Loucy (cell line): ENCODE results near the gene SH3RF3.

Source experiments
- CTCF ChIP-seq: fragments of 200-600 bp; sonication (generic); conservative IDR thresholded peaks from 2 replicates; pipeline ENCODE4 v1.5.1; 2014; ENCODE audit warnings: mild to moderate bottlenecking, antibody characterized with exemption, low read length
- EZH2phosphoT487 ChIP-seq: fragments of 200-600 bp; IDR thresholded peaks from 2 replicates; pipeline ENCODE4 v1.6.1; 2018; ENCODE audit warnings: antibody characterized with exemption, mild to moderate bottlenecking, moderate library complexity, borderline replicate concordance

- TF ChIP-seq EZH2phosphoT487 (no peak), CTCF (no peak)
These were observed 360.3 kb downstream of the SH3RF3 start for GRCh38 chr2:109489296-109489695.
